IMR-90 (cell line): Measurements from ENCODE around the gene ATP6V0C. TPM values are rescaled to one million over a fixed set of nuclear protein-coding genes. Genes with fewer than 3 reads are reported as not detected.

Experiments used
- ATAC-seq: fragments of 200-7000 bp; cut with Tn5 transposase; 2 replicates; pipeline ENCODE4 v1.9.1; 2020; ENCODE audit warnings: low read depth, mild to moderate bottlenecking, moderate library complexity
- BruUV-seq: library from RNA; stranded (reverse); fragments of 400-500 nt; replicated peaks from 2 replicates; lab custom pipeline; 2021; lab: Mats Ljungman, UMichigan
- CTCF ChIA-PET: fragments of 300-600 bp; formaldehyde crosslinking; extraction: SDS; loops from one replicate; lab custom pipeline; 2021; ENCODE audit warnings: antibody characterized with exemption; lab: Yijun Ruan, JAX
- POLR2A ChIA-PET: fragments of 300-600 bp; sonication (Branson Sonifier 250); formaldehyde crosslinking; loops from one replicate; lab custom pipeline; 2022; ENCODE audit warnings: antibody characterized with exemption; ENCODE audit not compliant: unreplicated experiment; lab: Charles Lee
- DNase-seq: peaks from one replicate; pipeline ENCODE4 v3.0.0; 2013
- H2AFZ ChIP-seq: replicated peaks from 2 replicates; pipeline ENCODE3; 2013; ENCODE audit warnings: low read length, mild to moderate bottlenecking; ENCODE audit not compliant: poor library complexity
- H2AK5ac ChIP-seq: 2 replicates; pipeline ENCODE4 v1.6.1; 2013; ENCODE audit warnings: low read depth, low read length, inconsistent platforms
- H2AK9ac ChIP-seq: replicated peaks from 2 replicates; pipeline ENCODE3; 2013; ENCODE audit warnings: mild to moderate bottlenecking, low read depth, low read length, moderate library complexity; ENCODE audit not compliant: poor library complexity
- H2BK120ac ChIP-seq: 2 replicates; pipeline ENCODE4 v1.6.1; 2013; ENCODE audit warnings: low read depth, low read length, inconsistent platforms
- H2BK15ac ChIP-seq: 3 replicates; pipeline ENCODE4 v1.6.1; 2013; ENCODE audit warnings: low read depth, low read length, inconsistent platforms
- H2BK20ac ChIP-seq: 2 replicates; pipeline ENCODE4 v1.6.1; 2013; ENCODE audit warnings: low read depth, mild to moderate bottlenecking, inconsistent platforms, low read length, moderate library complexity
- H2BK5ac ChIP-seq: 2 replicates; pipeline ENCODE4 v1.6.1; 2013; ENCODE audit warnings: mild to moderate bottlenecking, low read depth, low read length, inconsistent platforms; ENCODE audit not compliant: poor library complexity, severe bottlenecking
- H3K14ac ChIP-seq: replicated peaks from 2 replicates; pipeline ENCODE4 v1.6.1; 2013; ENCODE audit warnings: low read depth, low read length, inconsistent platforms
- H3K18ac ChIP-seq: 2 replicates; pipeline ENCODE4 v1.6.1; 2013; ENCODE audit warnings: low read depth, low read length, control low read depth
- H3K23ac ChIP-seq: 2 replicates; pipeline ENCODE4 v1.6.1; 2013; ENCODE audit warnings: low read depth, low read length, inconsistent platforms
- H3K27ac ChIP-seq: 2 replicates; pipeline ENCODE4 v1.5.1; 2013; ENCODE audit warnings: mild to moderate bottlenecking, control low read depth, low read length; ENCODE audit not compliant: insufficient read depth
- H3K27me3 ChIP-seq: 2 replicates; pipeline ENCODE4 v1.6.1; 2013; ENCODE audit warnings: low read length; ENCODE audit not compliant: control insufficient read depth, insufficient read depth
- H3K36me3 ChIP-seq: 2 replicates; pipeline ENCODE4 v1.6.1; 2013; ENCODE audit warnings: low read length, mixed read lengths; ENCODE audit not compliant: control insufficient read depth, insufficient read depth
- H3K4ac ChIP-seq: 2 replicates; pipeline ENCODE4 v1.6.1; 2013; ENCODE audit warnings: low read depth, low read length, inconsistent platforms
- H3K4me1 ChIP-seq: 2 replicates; pipeline ENCODE4 v1.6.1; 2013; ENCODE audit warnings: low read length, mixed read lengths; ENCODE audit not compliant: control insufficient read depth, insufficient read depth
- H3K4me2 ChIP-seq: 2 replicates; pipeline ENCODE4 v1.6.1; 2013; ENCODE audit warnings: low read depth, mild to moderate bottlenecking, control low read depth, low read length, moderate library complexity
- H3K4me3 ChIP-seq: 2 replicates; pipeline ENCODE4 v1.5.1; 2013; ENCODE audit warnings: low read depth, mild to moderate bottlenecking, control low read depth, low read length, moderate library complexity; ENCODE audit not compliant: insufficient read depth
- H3K56ac ChIP-seq: 2 replicates; pipeline ENCODE4 v1.6.1; 2013; ENCODE audit warnings: low read length, inconsistent platforms; ENCODE audit not compliant: insufficient read depth; ENCODE audit errors: extremely low read depth
- H3K79me1 ChIP-seq, 2 experiments: 2 replicates each; pipeline ENCODE4 v1.6.1; 2013; ENCODE audit warnings: low read length in 2 of 2, inconsistent platforms in 1 of 2, low read depth in 1 of 2
- H3K9ac ChIP-seq: 2 replicates; pipeline ENCODE4 v1.6.1; 2013; ENCODE audit warnings: low read depth, low read length, control low read depth
- H3K9me1 ChIP-seq: 2 replicates; pipeline ENCODE4 v1.6.1; 2013; ENCODE audit warnings: low read length, inconsistent platforms; ENCODE audit not compliant: insufficient read depth
- H3K9me3 ChIP-seq: 2 replicates; pipeline ENCODE4 v1.6.1; 2013; ENCODE audit warnings: low read length; ENCODE audit not compliant: control insufficient read depth, insufficient read depth
- H4K20me1 ChIP-seq: 2 replicates; pipeline ENCODE4 v1.6.1; 2013; ENCODE audit warnings: low read length, inconsistent platforms; ENCODE audit not compliant: insufficient read depth
- H4K5ac ChIP-seq: 2 replicates; pipeline ENCODE4 v1.6.1; 2013; ENCODE audit warnings: mild to moderate bottlenecking, low read depth, low read length, control low read depth
- H4K8ac ChIP-seq, 2 experiments: 2 replicates each; pipeline ENCODE4 v1.6.1; 2013; ENCODE audit warnings: low read depth in 2 of 2, low read length in 2 of 2, control low read depth in 1 of 2, inconsistent platforms in 1 of 2
- H4K91ac ChIP-seq: 2 replicates; pipeline ENCODE4 v1.6.1; 2013; ENCODE audit warnings: low read depth, low read length, inconsistent platforms; ENCODE audit not compliant: insufficient read depth
- CEBPB ChIP-seq: IDR thresholded peaks from 2 replicates; pipeline ENCODE4 v1.6.1; 2012; ENCODE audit warnings: low read depth, low read length, improper control_type of control experiment
- ELK1 ChIP-seq: fragments of 150-350 bp; IDR thresholded peaks from 2 replicates; pipeline ENCODE4 v1.6.1; 2016; ENCODE audit warnings: low read depth, mild to moderate bottlenecking, low read length, moderate library complexity, borderline replicate concordance
- RAD21 ChIP-seq: IDR thresholded peaks from 2 replicates; pipeline ENCODE4 v1.6.1; 2012; ENCODE audit warnings: low read length, improper control_type of control experiment
- SMC3 ChIP-seq: fragments of 150-350 bp; IDR thresholded peaks from 2 replicates; pipeline ENCODE4 v1.6.1; 2016; ENCODE audit warnings: low read depth, mild to moderate bottlenecking, antibody characterized with exemption, low read length, moderate library complexity
- WGBS, 2 experiments: methylation state at CpG; one replicate each; pipeline versions ENCODE4 v1.1.5 to v1.1.7; 2013; ENCODE audit warnings: missing lambda C conversion rate in 2 of 2; ENCODE audit not compliant: insufficient read length in 1 of 2; ENCODE audit errors: extremely low coverage in 2 of 2; 5-methylcytosine and 5-hydroxymethylcytosine counted together
- dilution Hi-C: fragments of 300-500 bp; cut with HindIII; formaldehyde crosslinking; loops from one replicate; pipeline ENCODE4 v1.14.3; 2018; ENCODE audit warnings: low sequenced_read_pairs; ENCODE audit not compliant: unreplicated experiment
- in situ Hi-C: fragments of 300-500 bp; cut with MboI; formaldehyde crosslinking; loops from 3 replicates; pipeline ENCODE4 v1.14.3; 2019; ENCODE audit warnings: low sequenced_read_pairs, inconsistent platforms, mixed read lengths
- intact Hi-C: fragments of 100-400 bp; cut with micrococcal nuclease; formaldehyde crosslinking; loops from 2 replicates; pipeline ENCODE4 v1.10.0; 2022
- polyA plus RNA-seq, 3 experiments: library from polyadenylated mRNA; depleted of rRNA; stranded (reverse); fragments of >200 nt; gene quantifications; 2 replicates each; pipeline ENCODE4 v1.2.3, GENCODE V29; 2012; ENCODE audit warnings: low replicate concordance in 1 of 3
- total RNA-seq: library from RNA; depleted of rRNA; stranded (reverse); fragments of >200 nt; gene quantifications from 2 replicates; pipeline ENCODE4 v1.2.3, GENCODE V29; 2012

Gene ATP6V0C
- total and polyA plus RNA-seq, 2 of the 4 experiments (the other 2 are of a cell fraction): 8.4 to 107 TPM

- H3K14ac ChIP-seq: no peak overlapping the region
- no peaks in the 10 kb centered on the region for H3K36me3 ChIP-seq
- H3K9me3 ChIP-seq: no peaks in the 10 kb centered on the region
- no peak overlapping the region for H2BK5ac ChIP-seq
- H3K4me1 ChIP-seq: peaks cover 10% of the 10 kb centered on the region
- no peak overlapping the region for H2AK5ac ChIP-seq
- TF ChIP-seq CEBPB (no peak), RAD21 (no peak), SMC3 (no peak), ELK1 (no peak)
- ChIA-PET POLR2A (no interaction called here), CTCF (no interaction called here)
- H3K27ac ChIP-seq: no peak overlapping the region
- no peak overlapping the region for H2BK20ac ChIP-seq
- H4K91ac ChIP-seq: no peak overlapping the region
- intact Hi-C loops (no loop called here), dilution Hi-C loops (no loop called here), in situ Hi-C loops (no loop called here)
- H2AK9ac ChIP-seq: no peak overlapping the region
- no peak overlapping the region for H4K5ac ChIP-seq
- H3K9ac ChIP-seq: no peak overlapping the region
- H3K4me3 ChIP-seq: no peak overlapping the region
- H3K18ac ChIP-seq: no peak overlapping the region
- H4K20me1 ChIP-seq: peaks cover 28% of the 10 kb centered on the region
- H2BK120ac ChIP-seq: no peak overlapping the region
- peaks cover 15 to 70% of the 10 kb centered on the region in 2 experiments; a peak in 3 of 4 replicates for H3K79me1 ChIP-seq
- no TSS peak for BruUV-seq
- H4K8ac ChIP-seq: no peak overlapping the region
- WGBS, 2 experiments: 92% methylated on average over 2 of the region's 3 CpGs; no CpG with 5 or more reads in 1 of the 2 experiments
- H2AFZ ChIP-seq: no peak overlapping the region
- no peak overlapping the region for H2BK15ac ChIP-seq
- ATAC-seq (no peak), DNase-seq (no peak)
- H3K27me3 ChIP-seq: no peaks in the 10 kb centered on the region
- H3K4ac ChIP-seq: no peak overlapping the region
- no peak overlapping the region for H3K23ac ChIP-seq
- no peak overlapping the region for H3K4me2 ChIP-seq
- no peak overlapping the region for H3K56ac ChIP-seq
- peaks cover 3% of the 10 kb centered on the region; the same call in 1 of the 2 replicates for H3K9me1 ChIP-seq
Observed at GRCh38 chr16:2477327-2477726, 36.4 kb upstream of the ATP6V0C start.
